CD4-positive, alpha-beta T cell treated with Interleukin-4 for 1 hour (primary cell): ENCODE data around the gene HOXA6.

Experiments
- DNase-seq, 2 donors: peaks; one replicate each; pipeline ENCODE4 v3.0.0-alpha.2; 2020 to 2022

The HOXA6 gene

GRCh38 chr7:27121684-27122076, 25.9 kb downstream of the HOXA6 start:
- no peak for DNase-seq

DNA sequence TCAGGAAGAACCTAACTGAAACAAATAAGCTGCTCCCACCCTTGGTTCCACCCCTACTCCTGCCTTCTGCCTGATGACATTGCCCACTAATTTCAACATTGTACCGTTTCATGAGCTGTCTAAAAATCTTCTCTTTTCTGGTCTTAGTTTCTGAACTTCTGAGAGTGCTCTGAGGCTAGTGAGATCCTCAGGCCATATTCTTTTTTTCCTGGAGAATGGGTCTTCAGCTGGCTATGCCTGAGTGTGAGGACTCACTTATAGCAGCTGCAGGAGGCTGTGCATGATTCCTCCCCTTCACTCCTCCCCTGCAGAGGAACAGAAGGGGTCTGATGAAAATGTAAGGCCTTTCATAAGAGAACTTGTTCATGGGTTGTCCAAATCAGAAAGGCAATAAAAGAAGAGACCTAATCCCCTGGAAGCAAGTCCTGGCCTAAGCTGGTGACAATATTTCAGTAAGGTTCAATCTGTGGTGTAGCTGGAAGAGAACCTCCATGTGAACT, 28.1 kb downstream of the HOXA6 start:
- no peak for DNase-seq

- no peak for DNase-seq
These were observed 29.0 kb downstream of the HOXA6 start for GRCh38 chr7:27118580-27118979.

GRCh38 chr7:27117887-27118491, 29.6 kb downstream of the HOXA6 start:
- DNase-seq: no peak

DNA sequence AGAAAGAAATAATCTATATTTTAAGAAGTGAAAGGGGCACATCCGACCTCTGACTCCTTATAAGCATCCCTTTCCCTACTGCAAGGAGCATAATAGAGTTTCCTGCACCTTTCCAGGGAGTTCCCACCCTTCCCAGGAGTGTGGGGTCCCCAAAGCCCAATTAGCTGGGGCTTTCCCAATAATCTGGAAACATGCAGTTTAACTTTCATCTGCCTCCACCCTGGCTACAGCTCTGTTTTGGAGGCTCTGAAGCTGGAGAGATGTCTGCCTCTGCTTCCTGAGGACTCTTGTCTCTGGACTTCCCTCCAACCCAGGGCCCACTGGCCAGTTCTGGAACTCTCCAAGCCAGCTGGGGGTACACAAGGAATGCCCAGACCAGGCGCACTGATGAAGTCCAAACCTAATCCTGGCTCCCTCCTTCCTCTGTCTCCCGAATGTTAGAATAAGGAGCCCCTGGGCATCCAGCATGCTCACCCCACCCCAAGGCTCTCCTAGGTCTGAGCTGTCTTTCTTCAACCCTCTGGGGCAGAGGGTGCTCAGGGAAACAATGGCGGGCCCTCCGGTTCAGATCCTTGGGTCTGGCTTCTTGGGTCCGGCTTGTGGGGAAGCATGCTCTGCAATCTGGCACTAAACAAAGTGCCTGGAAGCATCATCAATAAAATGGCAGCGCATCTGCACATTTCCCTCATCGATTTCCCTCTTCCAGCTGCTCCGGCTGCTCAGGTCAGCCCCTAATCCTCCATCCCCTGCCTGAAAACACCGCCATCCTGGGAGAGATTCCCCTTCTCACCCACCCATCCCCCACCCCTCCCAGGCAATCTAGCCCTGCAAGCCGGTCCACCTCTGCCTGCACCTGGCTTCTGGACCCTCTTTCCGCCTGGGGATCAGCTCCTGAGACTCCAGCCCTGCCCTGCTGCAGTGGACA, 30.4 kb downstream of the HOXA6 start:
- DNase-seq: no peak

DNA sequence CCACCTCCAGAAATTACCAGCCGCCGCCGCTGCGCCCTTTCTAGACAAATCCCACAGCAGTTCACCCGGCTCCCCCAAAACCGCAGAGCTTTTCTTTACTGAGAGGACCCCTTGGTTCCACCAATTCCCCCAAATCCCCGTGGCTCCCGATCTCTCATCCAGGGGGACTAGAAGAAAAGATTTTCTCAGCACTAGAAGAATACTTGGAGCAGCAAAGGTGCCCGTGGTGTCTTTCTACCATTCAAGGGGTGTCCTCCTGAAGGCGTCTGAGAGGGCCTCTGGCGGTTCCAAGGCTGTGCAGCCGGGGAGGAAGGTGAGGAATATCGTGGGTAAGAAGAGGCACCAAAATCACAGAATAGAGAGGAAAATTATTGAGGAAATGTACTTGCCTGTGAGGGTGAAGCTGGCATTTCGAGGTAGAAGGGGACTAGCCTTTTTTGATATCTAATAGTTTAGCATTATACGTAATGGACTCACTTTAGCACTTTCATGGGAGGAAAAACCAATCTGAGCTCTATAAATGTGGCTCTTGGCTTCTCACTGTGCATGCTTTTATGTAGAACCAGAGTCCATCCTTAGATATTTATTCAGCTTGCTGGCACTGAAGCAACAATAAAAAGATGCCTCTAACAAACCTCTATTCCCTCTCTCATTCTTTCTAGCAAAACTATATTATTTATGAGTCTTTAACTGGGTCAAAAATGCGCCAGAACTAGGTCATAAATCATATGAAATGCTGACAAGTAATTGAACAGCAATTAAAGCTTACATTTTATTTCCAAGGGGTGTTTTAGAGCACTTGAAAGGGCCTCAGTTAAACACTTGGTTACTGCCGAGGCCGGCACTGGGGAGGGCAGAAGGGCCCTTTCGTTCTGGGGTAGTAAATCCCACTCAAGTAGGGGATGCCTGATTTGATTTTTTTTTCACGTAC, 31.3 kb downstream of the HOXA6 start:
- DNase-seq: no peak

GRCh38 chr7:27115221-27116026, 32.1 kb downstream of the HOXA6 start:
- no peak for DNase-seq

DNA sequence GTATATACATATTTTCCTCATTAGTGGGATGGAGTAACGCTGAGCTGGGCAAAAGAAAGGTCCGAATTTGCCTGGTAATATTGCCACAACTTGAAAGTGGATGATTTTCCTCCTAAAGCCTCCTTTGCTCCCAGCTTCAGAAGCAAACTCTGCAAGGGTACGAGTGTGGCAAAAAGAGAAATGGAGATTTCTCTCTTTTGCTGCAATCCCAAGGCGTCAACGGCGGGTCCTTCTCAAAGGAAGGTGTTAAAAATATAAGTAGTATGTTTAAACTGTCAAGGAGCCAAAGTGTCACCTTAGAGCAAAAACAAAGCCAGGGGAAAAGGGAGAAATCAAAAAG, 32.7 kb downstream of the HOXA6 start:
- no peak for DNase-seq

- no peak for DNase-seq
These were observed 33.4 kb downstream of the HOXA6 start for GRCh38 chr7:27113991-27114769.

DNA sequence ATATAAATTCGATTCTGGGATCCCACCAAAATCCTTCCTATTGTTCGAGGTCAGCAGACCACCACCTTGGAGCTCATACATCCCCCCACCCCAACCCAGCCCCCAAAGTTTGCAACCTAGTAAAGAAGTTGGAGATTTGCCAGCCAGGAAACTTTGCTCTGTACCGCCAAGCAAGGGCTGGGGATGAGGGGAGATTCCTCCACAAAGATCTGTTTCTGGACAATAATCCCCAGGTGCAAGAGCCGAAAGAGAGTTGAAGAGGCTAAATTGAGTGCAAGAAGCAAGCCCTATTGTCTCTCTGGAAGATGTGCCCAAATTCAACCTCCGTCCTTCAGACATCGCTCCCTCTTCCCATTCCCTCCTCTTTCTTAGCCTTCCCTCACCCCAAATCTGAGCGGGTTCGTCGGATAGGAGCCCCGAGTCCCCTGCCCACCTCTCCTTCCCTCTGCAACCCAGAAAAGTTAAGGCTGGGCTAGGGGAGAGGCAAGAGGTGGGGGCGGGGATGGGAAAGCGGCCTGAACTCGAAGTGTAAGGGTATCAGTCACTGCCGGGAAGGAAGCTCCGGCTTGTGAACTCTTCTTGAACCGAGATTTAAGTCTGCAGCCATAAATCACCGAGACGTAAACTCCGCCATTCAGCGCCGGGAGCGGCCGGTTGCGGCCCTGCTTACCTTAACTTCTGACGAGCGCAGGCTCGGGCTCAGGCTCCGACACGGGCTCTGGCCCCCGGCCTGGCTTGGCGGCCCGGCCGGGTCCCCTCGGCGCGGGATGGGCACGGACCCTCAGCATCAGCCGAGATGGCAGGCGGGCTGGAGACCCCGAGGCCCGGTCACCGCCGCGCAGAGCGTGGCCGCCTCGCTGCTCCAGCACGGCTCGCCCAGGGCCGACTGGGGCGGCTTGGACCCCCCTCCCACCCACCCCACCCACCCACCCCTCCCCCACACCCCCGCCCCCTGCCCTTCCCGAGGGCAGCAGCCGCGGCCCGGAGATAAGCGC, 34.3 kb downstream of the HOXA6 start:
- DNase-seq: no peak

GRCh38 chr7:27112361-27112760, 35.2 kb downstream of the HOXA6 start:
- DNase-seq: no peak

DNA sequence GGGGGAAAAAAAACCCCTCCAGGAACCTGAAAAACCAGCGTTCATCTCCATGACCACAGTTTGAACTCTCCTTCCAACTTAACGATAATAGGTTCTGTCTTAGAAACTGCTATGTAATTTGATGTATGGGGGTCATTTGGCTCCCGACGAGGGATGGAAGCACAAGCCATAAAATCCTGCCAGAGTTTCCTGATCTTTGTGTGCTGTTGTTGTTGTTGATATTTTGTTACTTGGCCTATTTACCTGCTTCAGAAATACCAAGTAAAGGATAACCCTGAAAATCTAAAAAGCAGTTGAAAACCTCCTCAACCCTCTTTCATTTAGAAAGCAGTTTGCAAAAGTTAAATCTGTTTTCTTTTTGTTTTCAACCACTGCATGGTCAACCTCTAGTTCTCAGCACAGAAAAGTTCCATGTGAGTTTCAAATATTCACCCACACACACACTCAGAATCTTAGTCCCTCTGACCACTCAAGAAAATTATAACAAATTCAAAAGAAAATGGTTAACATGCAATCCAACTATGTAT, 35.8 kb downstream of the HOXA6 start:
- DNase-seq: no peak

GRCh38 chr7:27111042-27111750, 36.4 kb downstream of the HOXA6 start:
- no peak for DNase-seq

GRCh38 chr7:27110186-27111031, 37.2 kb downstream of the HOXA6 start:
- no peak for DNase-seq

- DNase-seq: no peak
These were observed 37.9 kb downstream of the HOXA6 start for GRCh38 chr7:27109466-27110185.

DNA sequence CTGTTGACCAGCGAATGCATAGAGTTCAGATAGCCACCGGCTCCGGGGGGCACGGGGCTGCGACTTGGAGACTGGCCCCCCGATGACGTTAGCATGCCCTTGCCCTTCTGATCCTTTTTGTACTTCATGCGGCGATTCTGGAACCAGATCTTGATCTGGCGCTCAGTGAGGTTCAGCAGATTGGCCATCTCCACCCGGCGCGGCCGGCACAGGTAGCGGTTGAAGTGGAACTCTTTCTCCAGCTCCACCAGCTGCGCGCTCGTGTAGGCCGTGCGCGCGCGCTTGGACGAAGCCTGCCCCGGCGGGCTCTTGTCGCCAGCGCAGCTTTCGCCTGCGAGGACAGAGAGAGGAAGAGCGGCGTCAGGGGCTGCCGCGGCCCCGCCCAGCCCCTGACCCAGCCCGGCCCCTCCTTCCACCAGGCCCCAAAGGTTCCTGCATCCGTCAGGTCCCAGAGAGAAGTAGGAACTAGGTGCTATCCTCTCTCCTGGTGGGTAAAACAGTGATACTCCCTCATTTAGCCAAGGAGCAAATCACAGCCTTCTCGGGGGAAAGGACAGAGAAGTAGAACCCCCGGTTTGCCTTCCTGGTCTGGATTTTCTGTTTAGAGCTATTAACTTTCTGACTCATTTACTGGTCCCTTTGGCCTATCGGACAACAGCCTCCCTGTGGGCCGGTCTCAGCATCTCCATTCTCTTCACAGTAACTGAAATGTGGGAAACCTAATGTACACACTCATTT, 39.0 kb downstream of the HOXA6 start:
- no peak for DNase-seq
